Measurements from ENCODE around the gene GPC3. TPM values are rescaled to one million over a fixed set of nuclear protein-coding genes. Genes with fewer than 3 reads are reported as not detected.

Gene GPC3
- 16.0 TPM for polyA plus RNA-seq (2013, experiment 1 of 2)
- polyA plus RNA-seq (2013, experiment 2 of 2): 15.7 TPM

GRCh38 chrX:133985164-133985966 lies at the start of gene GPC3:
Gene GPC3 (minus strand): TSS chrX:133985594.
- Histone ChIP-seq H3K79me1 (ENCODE audit: low read length) (no peaks in the 10 kb centered on the region), H4K8ac (ENCODE audit: low read depth, low read length) (no peak within 1 kb of the TSS), H2BK120ac (ENCODE audit: low read depth, low read length) (no peak within 1 kb of the TSS), H3K36me3 (ENCODE audit: control insufficient read depth, insufficient read depth, low read length) (no peaks in the 10 kb centered on the region), H3K4ac (ENCODE audit: low read depth, low read length) (no peak within 1 kb of the TSS), H2BK5ac (ENCODE audit: low read length) (no peak within 1 kb of the TSS), H2AK5ac (ENCODE audit: low read length) (no peak within 1 kb of the TSS), H3K27ac (ENCODE audit: low read depth, low read length) (no peak within 1 kb of the TSS), H4K5ac (ENCODE audit: low read length) (no peak within 1 kb of the TSS), H3K18ac (ENCODE audit: low read length) (no peak within 1 kb of the TSS), H3K27me3 (ENCODE audit: insufficient read depth, low read length, poor library complexity) (no peaks in the 10 kb centered on the region), H3K79me2 (ENCODE audit: control insufficient read depth, insufficient read depth, low read length) (no peaks in the 10 kb centered on the region), H3K56ac (ENCODE audit: low read length) (peak within 1 kb of the TSS; percentile 67), H3K4me2 (ENCODE audit: low read length) (peak within 1 kb of the TSS; percentile 56), H3K23ac (ENCODE audit: low read length) (no peak within 1 kb of the TSS), H3K4me1 (ENCODE audit: control insufficient read depth, low read depth, low read length) (no peaks in the 10 kb centered on the region), H3K9ac (ENCODE audit: low read length) (no peak within 1 kb of the TSS), H2BK15ac (replicated peaks; ENCODE audit: low read depth) (no peak within 1 kb of the TSS), H3K4me3 (ENCODE audit: low read length) (no peak within 1 kb of the TSS)
- no CpG with 5 or more reads among the region's 90 CpGs for WGBS (ENCODE audit: extremely low coverage, insufficient coverage, low lambda C conversion rate)
- peak; percentile 81 for DNase-seq

- H4K8ac ChIP-seq (ENCODE audit: low read depth, low read length): no peak overlapping the region
- H3K36me3 ChIP-seq (ENCODE audit: control insufficient read depth, insufficient read depth, low read length): no peaks in the 10 kb centered on the region
- H3K27ac ChIP-seq (ENCODE audit: low read depth, low read length): no peak overlapping the region
- H2BK5ac ChIP-seq (ENCODE audit: low read length): no peak overlapping the region
- H3K4me2 ChIP-seq (ENCODE audit: low read length): no peak overlapping the region
- H2BK120ac ChIP-seq (ENCODE audit: low read depth, low read length): no peak overlapping the region
- H2AK5ac ChIP-seq (ENCODE audit: low read length): no peak overlapping the region
- H3K56ac ChIP-seq (ENCODE audit: low read length): no peak overlapping the region
- no peak for DNase-seq
- no peaks in the 10 kb centered on the region for H3K27me3 ChIP-seq (ENCODE audit: insufficient read depth, low read length, poor library complexity)
- no peak overlapping the region for H3K9ac ChIP-seq (ENCODE audit: low read length)
- H3K4me3 ChIP-seq (ENCODE audit: low read length): no peak overlapping the region
- no peaks in the 10 kb centered on the region for H3K4me1 ChIP-seq (ENCODE audit: control insufficient read depth, low read depth, low read length)
- no peaks in the 10 kb centered on the region for H3K79me2 ChIP-seq (ENCODE audit: control insufficient read depth, insufficient read depth, low read length)
- no peak overlapping the region for H3K4ac ChIP-seq (ENCODE audit: low read depth, low read length)
- H3K23ac ChIP-seq (ENCODE audit: low read length): no peak overlapping the region
- H4K5ac ChIP-seq (ENCODE audit: low read length): no peak overlapping the region
- no peak overlapping the region for H3K18ac ChIP-seq (ENCODE audit: low read length)
- no peak overlapping the region for H2BK15ac ChIP-seq (replicated peaks; ENCODE audit: low read depth)
- H3K79me1 ChIP-seq (ENCODE audit: low read length): no peaks in the 10 kb centered on the region
Observed at GRCh38 chrX:134032441-134032840, 47.0 kb upstream of the GPC3 start.

- Histone ChIP-seq H3K36me3 (ENCODE audit: control insufficient read depth, insufficient read depth, low read length) (no peaks in the 10 kb centered on the region), H4K8ac (ENCODE audit: low read depth, low read length) (no peak overlapping the region), H3K79me2 (ENCODE audit: control insufficient read depth, insufficient read depth, low read length) (no peaks in the 10 kb centered on the region), H2BK120ac (ENCODE audit: low read depth, low read length) (no peak overlapping the region), H3K27ac (ENCODE audit: low read depth, low read length) (no peak overlapping the region), H3K56ac (ENCODE audit: low read length) (peak overlapping the region; percentile 56), H2BK5ac (ENCODE audit: low read length) (no peak overlapping the region), H3K18ac (ENCODE audit: low read length) (no peak overlapping the region), H2AK5ac (ENCODE audit: low read length) (no peak overlapping the region), H3K4ac (ENCODE audit: low read depth, low read length) (no peak overlapping the region), H3K9ac (ENCODE audit: low read length) (no peak overlapping the region), H2BK15ac (replicated peaks; ENCODE audit: low read depth) (no peak overlapping the region), H3K27me3 (ENCODE audit: insufficient read depth, low read length, poor library complexity) (no peaks in the 10 kb centered on the region), H3K79me1 (ENCODE audit: low read length) (no peaks in the 10 kb centered on the region), H3K23ac (ENCODE audit: low read length) (no peak overlapping the region), H4K5ac (ENCODE audit: low read length) (no peak overlapping the region), H3K4me1 (ENCODE audit: control insufficient read depth, low read depth, low read length) (no peaks in the 10 kb centered on the region), H3K4me2 (ENCODE audit: low read length) (peak overlapping the region; percentile 56), H3K4me3 (ENCODE audit: low read length) (no peak overlapping the region)
- peak; percentile 86 for DNase-seq
- no CpG with 5 or more reads among the region's 15 CpGs for WGBS (ENCODE audit: extremely low coverage, insufficient coverage, low lambda C conversion rate)
Observed at GRCh38 chrX:134026565-134027311, 41.3 kb upstream of the GPC3 start.

- no peak overlapping the region for H3K23ac ChIP-seq (ENCODE audit: low read length)
- no peak overlapping the region for H3K4me2 ChIP-seq (ENCODE audit: low read length)
- no peak overlapping the region for H3K27ac ChIP-seq (ENCODE audit: low read depth, low read length)
- no peaks in the 10 kb centered on the region for H3K36me3 ChIP-seq (ENCODE audit: control insufficient read depth, insufficient read depth, low read length)
- H3K27me3 ChIP-seq (ENCODE audit: insufficient read depth, low read length, poor library complexity): no peaks in the 10 kb centered on the region
- H3K9ac ChIP-seq (ENCODE audit: low read length): no peak overlapping the region
- H3K18ac ChIP-seq (ENCODE audit: low read length): no peak overlapping the region
- no peak overlapping the region for H2BK5ac ChIP-seq (ENCODE audit: low read length)
- H3K4me1 ChIP-seq (ENCODE audit: control insufficient read depth, low read depth, low read length): no peaks in the 10 kb centered on the region
- H3K4ac ChIP-seq (ENCODE audit: low read depth, low read length): no peak overlapping the region
- DNase-seq: peak; percentile 53
- H3K79me1 ChIP-seq (ENCODE audit: low read length): no peaks in the 10 kb centered on the region
- H2BK120ac ChIP-seq (ENCODE audit: low read depth, low read length): no peak overlapping the region
- H2BK15ac ChIP-seq (replicated peaks; ENCODE audit: low read depth): no peak overlapping the region
- no peak overlapping the region for H3K4me3 ChIP-seq (ENCODE audit: low read length)
- WGBS (ENCODE audit: extremely low coverage, insufficient coverage, low lambda C conversion rate): no CpG with 5 or more reads among the region's 5 CpGs
- H3K56ac ChIP-seq (ENCODE audit: low read length): no peak overlapping the region
- no peak overlapping the region for H2AK5ac ChIP-seq (ENCODE audit: low read length)
- no peak overlapping the region for H4K5ac ChIP-seq (ENCODE audit: low read length)
- no peak overlapping the region for H4K8ac ChIP-seq (ENCODE audit: low read depth, low read length)
- H3K79me2 ChIP-seq (ENCODE audit: control insufficient read depth, insufficient read depth, low read length): no peaks in the 10 kb centered on the region
Observed at GRCh38 chrX:134025986-134026545, 40.7 kb upstream of the GPC3 start.

GRCh38 chrX:134024686-134025377 lies 39.4 kb upstream of the GPC3 start:
- no peak overlapping the region for H4K8ac ChIP-seq (ENCODE audit: low read depth, low read length)
- no peaks in the 10 kb centered on the region for H3K36me3 ChIP-seq (ENCODE audit: control insufficient read depth, insufficient read depth, low read length)
- H3K23ac ChIP-seq (ENCODE audit: low read length): no peak overlapping the region
- H3K27me3 ChIP-seq (ENCODE audit: insufficient read depth, low read length, poor library complexity): no peaks in the 10 kb centered on the region
- H3K4me3 ChIP-seq (ENCODE audit: low read length): no peak overlapping the region
- no peak overlapping the region for H3K27ac ChIP-seq (ENCODE audit: low read depth, low read length)
- no peak overlapping the region for H2BK120ac ChIP-seq (ENCODE audit: low read depth, low read length)
- H3K79me2 ChIP-seq (ENCODE audit: control insufficient read depth, insufficient read depth, low read length): no peaks in the 10 kb centered on the region
- H3K18ac ChIP-seq (ENCODE audit: low read length): no peak overlapping the region
- H3K56ac ChIP-seq (ENCODE audit: low read length): no peak overlapping the region
- no peak for DNase-seq
- H3K79me1 ChIP-seq (ENCODE audit: low read length): no peaks in the 10 kb centered on the region
- no peak overlapping the region for H3K4ac ChIP-seq (ENCODE audit: low read depth, low read length)
- H2BK5ac ChIP-seq (ENCODE audit: low read length): no peak overlapping the region
- H3K9ac ChIP-seq (ENCODE audit: low read length): no peak overlapping the region
- H2AK5ac ChIP-seq (ENCODE audit: low read length): no peak overlapping the region
- no peak overlapping the region for H4K5ac ChIP-seq (ENCODE audit: low read length)
- no peak overlapping the region for H3K4me2 ChIP-seq (ENCODE audit: low read length)
- no peak overlapping the region for H2BK15ac ChIP-seq (replicated peaks; ENCODE audit: low read depth)
- H3K4me1 ChIP-seq (ENCODE audit: control insufficient read depth, low read depth, low read length): no peaks in the 10 kb centered on the region

Data from mesendoderm (in vitro differentiated cells).